Stimulated activated CD4-positive, alpha-beta T cell treated with anti-CD3 and anti-CD28 coated beads, Interleukin-1b, Interleukin-23, amount 100 ng/mL, for 4 hours (primary cell): ENCODE results near the gene ATXN7L3B.

Experiments
- DNase-seq, 2 donors: peaks; one replicate each; pipeline ENCODE4 v3.0.0-alpha.2; 2020; ENCODE audit warnings: low read depth in 2 of 2

The ATXN7L3B gene

DNA sequence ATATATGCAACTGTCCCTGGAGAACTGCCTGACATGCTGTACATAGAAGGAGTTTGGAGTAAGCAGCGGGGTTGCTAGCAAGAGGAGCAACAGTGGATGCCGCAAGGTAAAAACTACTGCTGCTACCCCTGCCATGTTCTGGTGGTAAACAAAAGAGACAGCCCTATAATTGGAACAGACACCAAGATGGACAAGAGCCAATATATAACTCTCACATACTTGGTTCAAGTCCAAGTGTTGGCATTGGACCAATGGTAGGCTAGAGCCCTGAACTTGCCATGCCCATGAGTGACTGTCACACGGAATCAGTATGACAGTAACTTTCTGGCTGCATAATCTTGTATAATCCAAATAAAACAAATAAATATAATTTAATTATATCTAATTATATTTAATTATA lies 13.7 kb downstream of the ATXN7L3B start:
- no peak for DNase-seq

DNA sequence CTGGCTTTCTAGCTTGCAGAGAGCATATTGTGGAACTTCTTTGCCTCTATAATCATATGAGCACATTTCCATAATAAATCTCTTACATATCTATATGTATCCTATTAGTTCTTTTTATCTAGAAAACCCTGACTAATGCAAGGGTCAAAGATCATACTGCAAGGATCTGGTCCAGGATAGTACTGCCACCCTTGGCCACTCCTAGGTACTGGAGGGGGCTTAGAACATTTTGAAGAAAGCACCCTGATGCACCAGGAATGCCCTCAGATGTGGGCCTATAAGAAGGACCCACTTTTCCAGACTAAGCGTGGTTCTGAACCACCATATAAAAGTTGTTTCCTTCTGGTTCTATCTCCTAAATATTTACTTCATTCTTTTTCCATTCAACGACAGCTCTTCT lies 14.6 kb downstream of the ATXN7L3B start:
- no peak for DNase-seq

DNA sequence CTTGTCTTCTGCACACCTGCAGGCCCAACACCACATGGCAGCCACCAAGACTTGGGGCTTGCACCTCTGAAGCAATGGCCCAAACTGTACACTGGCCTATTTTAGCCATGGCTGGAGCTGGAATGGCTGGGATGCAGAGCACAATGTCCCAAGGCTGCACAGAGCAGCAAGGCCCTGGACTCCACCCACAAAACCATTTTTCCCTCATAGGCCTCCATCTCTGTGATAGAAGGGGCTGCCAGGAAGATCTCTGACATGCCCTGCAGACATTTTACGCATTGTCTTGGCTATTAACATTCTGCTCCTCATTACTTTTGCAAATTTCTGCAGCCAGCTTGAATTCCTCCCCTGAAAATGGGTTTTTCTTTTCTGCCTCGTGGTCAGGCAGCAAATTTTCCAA lies 22.1 kb downstream of the ATXN7L3B start:
- DNase-seq: no peak

DNA sequence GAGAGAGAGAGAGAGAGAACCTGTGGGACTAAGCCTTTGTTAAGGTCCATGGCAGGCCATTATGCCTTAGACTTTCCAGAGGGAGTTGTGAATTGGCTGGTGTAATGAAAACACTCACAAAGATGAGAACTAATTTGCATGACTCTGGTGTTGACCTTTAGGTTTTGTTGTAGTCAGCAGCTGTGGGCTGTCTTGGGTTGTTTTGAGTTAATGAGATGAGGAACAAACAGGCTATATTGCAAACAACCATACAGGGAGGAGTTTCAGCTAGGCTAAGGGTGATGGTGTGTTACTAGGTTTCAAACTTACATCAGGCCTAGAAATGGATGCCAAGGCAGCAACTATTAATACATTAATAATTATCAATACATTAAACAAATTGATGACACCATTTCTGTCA lies 26.3 kb downstream of the ATXN7L3B start:
- no peak for DNase-seq

DNA sequence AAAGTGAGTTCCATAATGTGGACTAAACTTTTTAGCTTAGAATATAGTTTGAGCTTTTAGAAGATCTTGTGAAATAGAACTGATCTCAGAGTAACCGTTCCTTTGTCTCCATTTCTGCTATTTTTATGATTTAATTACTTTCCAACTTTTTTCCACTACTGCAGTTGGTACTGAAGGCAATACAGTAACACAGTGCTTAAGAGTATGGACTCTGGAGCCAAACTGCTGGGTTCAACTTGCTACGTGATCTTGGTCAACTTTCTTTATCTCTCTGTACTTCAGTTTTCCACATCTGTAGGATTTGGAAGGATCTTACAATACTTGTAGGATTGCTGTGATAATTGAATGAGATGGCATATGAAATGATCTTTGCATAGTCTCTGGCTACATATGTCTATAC lies 40.9 kb downstream of the ATXN7L3B start:
- DNase-seq: no peak

DNA sequence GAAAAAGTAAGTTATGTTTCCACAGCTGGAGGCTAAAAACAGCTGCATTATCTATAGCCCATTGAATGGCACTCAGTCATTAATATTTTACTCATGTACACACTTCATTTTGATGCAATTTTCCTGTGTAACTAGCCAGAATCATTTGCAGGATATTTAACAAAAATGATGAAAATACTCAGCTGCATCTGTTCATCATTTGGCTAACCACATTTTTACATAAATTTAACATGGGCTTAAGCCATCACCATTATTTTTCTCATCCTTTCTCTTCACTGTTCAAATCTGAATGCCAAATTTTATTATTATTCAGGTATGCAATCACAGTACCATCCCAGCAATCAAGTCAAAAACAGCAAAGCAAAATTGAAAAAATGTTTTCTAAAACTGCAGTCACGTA lies 41.8 kb downstream of the ATXN7L3B start:
- DNase-seq: no peak

DNA sequence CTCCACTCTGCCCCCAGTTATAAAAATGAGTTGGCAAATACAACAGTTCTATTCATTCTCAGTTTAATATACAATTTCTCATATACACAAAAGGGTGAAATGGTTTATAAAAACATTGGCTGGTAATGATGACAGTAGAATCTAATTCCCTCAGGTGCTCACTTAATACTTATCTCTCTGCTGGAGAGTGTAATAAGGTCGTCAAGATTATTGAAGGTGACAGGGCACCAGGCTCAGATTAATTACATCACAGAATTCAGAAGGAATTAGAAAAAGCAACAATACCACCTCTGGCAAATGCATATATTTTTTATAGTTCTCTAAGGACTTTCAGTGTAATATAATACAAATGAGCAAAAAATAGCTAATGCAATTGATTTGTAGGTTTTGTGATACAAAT lies 42.3 kb downstream of the ATXN7L3B start:
- DNase-seq: no peak

DNA sequence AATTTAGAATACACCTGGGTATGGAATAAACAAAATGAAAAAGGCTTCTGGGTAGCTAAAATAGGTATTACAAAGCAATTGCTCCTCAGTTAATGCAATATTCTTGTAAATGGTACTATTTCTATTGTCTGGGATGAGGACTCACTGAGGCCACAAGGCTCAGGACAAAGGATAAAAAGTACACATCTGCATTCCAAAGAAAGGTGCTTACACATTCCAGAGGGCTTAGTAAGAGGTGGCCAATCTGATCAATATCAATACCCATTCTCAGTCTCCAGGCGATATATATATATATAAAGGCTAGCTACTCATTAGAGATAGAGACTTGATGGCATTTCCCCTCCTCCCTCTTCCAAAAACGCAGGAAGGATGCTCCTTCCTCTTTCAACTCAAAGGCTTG lies 43.8 kb downstream of the ATXN7L3B start:
- no peak for DNase-seq

DNA sequence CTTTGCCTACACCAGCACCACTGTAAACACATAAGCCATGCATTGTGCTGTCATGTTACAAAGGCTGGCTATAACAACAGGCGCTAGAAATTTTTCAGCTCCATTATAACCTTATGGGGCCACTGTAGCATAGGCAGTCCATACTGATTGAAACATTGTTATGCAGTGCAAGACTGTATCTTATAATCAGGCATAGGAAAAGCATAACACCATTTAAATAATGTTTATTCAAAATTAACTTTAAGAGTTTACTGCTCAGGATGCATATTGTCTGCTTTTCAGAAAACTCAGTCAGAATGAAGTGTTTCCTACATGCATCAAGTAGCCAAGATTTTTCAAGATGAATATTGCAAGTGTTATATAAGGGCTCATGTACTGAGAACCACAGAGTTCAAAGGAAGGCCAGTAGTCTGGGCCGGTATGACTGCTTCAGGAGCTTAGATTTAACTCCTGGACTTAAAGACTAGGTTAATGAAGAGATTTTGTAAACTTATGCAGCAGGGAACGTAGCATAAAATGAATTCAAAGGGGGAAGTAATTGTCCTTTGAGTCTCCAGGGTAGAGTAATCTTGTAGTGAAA lies 46.9 kb downstream of the ATXN7L3B start:
- no peak for DNase-seq

DNA sequence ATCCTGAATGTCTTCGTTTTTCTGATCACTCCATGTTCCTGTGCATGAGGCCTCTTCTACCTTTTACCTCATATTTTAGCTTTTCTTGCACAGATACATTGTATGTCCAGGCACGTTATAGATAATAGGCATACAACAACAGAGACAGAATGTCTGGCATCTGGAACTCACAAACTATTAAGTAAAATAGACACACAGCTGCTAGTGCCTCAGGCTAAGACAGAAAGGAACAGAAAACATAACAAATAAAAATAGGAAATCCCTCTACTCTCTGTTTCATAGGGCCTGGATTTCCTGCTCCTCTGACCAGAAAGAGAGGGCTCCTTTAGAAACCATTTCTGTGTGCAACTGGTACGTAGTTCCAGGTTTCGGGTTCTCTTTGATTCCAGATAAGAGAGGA lies 48.6 kb downstream of the ATXN7L3B start:
- DNase-seq: no peak
